WTC11 (cell line): Measurements from ENCODE around the gene ATP2B3. TPM values are rescaled to one million over a fixed set of nuclear protein-coding genes. Genes with fewer than 3 reads are reported as not detected.

Experiments
- ATAC-seq: fragments of 200-7000 bp; cut with Tn5 transposase; 2 replicates; pipeline ENCODE4 v1.10.0; 2021; ENCODE audit warnings: mild to moderate bottlenecking, moderate library complexity
- CTCF ChIA-PET: fragments of 300-600 bp; sonication (Branson Sonifier 250); formaldehyde crosslinking; loops from one replicate; lab custom pipeline; 2021; ENCODE audit warnings: antibody characterized with exemption; lab: Charles Lee
- POLR2A ChIA-PET: fragments of 350-600 bp; sonication (Branson Sonifier 250); formaldehyde crosslinking; loops from one replicate; lab custom pipeline; 2021; ENCODE audit warnings: antibody characterized with exemption; lab: Charles Lee
- DNase-seq: peaks from one replicate; pipeline ENCODE4 v3.0.0; 2021; ENCODE audit warnings: low spot score
- H3K27ac Mint-ChIP-seq: 2 replicates; pipeline ENCODE4 v1.8.0; 2021; ENCODE audit warnings: mixed read lengths
- H3K27me3 Mint-ChIP-seq: 2 replicates; pipeline ENCODE4 v1.8.0; 2021; ENCODE audit warnings: low read depth, mild to moderate bottlenecking, moderate library complexity, mixed read lengths
- H3K36me3 Mint-ChIP-seq: 2 replicates; pipeline ENCODE4 v1.8.0; 2021; ENCODE audit warnings: mixed read lengths
- H3K4me1 Mint-ChIP-seq: 2 replicates; pipeline ENCODE4 v1.8.0; 2022; ENCODE audit warnings: mixed read lengths
- H3K4me3 Mint-ChIP-seq: 2 replicates; pipeline ENCODE4 v1.8.0; 2021; ENCODE audit warnings: mild to moderate bottlenecking, moderate library complexity, mixed read lengths
- H3K9me3 Mint-ChIP-seq: 2 replicates; pipeline ENCODE4 v1.8.0; 2021; ENCODE audit warnings: mixed read lengths
- ARID4B ChIP-seq: sonication (generic); formaldehyde crosslinking; IDR thresholded peaks from 2 replicates; pipeline ENCODE4 v1.8.0; 2023; ENCODE audit warnings: missing genetic modification reagents, mild to moderate bottlenecking, borderline replicate concordance
- CTCF ChIP-seq: fragments of 200-600 bp; IDR thresholded peaks from 2 replicates; pipeline ENCODE4 v1.8.0; 2022; ENCODE audit warnings: antibody characterized with exemption
- E2F4 ChIP-seq: sonication (generic); formaldehyde crosslinking; IDR thresholded peaks from 2 replicates; pipeline ENCODE4 v1.8.1; 2022; ENCODE audit warnings: low read depth, mild to moderate bottlenecking, moderate library complexity, missing genetic modification reagents, borderline replicate concordance
- E2F5 ChIP-seq: sonication (generic); formaldehyde crosslinking; IDR thresholded peaks from 2 replicates; pipeline ENCODE4 v1.8.1; 2022; ENCODE audit warnings: mild to moderate bottlenecking, moderate library complexity, missing genetic modification reagents
- GABPB1 ChIP-seq: sonication (generic); formaldehyde crosslinking; IDR thresholded peaks from 2 replicates; pipeline ENCODE4 v1.8.1; 2023; ENCODE audit warnings: mild to moderate bottlenecking, missing genetic modification reagents
- HMGXB4 ChIP-seq: sonication (generic); formaldehyde crosslinking; IDR thresholded peaks from 2 replicates; pipeline ENCODE4 v1.8.1; 2023; ENCODE audit warnings: mild to moderate bottlenecking, moderate library complexity, missing genetic modification reagents
- NFE2L1 ChIP-seq: sonication (generic); formaldehyde crosslinking; IDR thresholded peaks from 2 replicates; pipeline ENCODE4 v1.8.1; 2023; ENCODE audit warnings: missing genetic modification reagents
- NR3C1 ChIP-seq: sonication (generic); formaldehyde crosslinking; conservative IDR thresholded peaks from 2 replicates; pipeline ENCODE4 v1.8.1; 2023; ENCODE audit warnings: low read depth, mild to moderate bottlenecking, missing genetic modification reagents
- STAT6 ChIP-seq: sonication (generic); formaldehyde crosslinking; conservative IDR thresholded peaks from 2 replicates; pipeline ENCODE4 v1.8.1; 2023; ENCODE audit warnings: mild to moderate bottlenecking, low read depth, missing genetic modification reagents, moderate library complexity
- USF2 ChIP-seq: sonication (generic); formaldehyde crosslinking; IDR thresholded peaks from 2 replicates; pipeline ENCODE4 v1.8.1; 2023; ENCODE audit warnings: mild to moderate bottlenecking, missing genetic modification reagents, moderate library complexity
- ZNF425 ChIP-seq: fragments of 250-450 bp; sonication (Bioruptor Pico); conservative IDR thresholded peaks from 2 replicates; pipeline ENCODE4 v1.9.0; 2021; ENCODE audit warnings: mild to moderate bottlenecking
- ZNF512 ChIP-seq: sonication (generic); formaldehyde crosslinking; IDR thresholded peaks from 2 replicates; pipeline ENCODE4 v1.8.1; 2022; ENCODE audit warnings: missing genetic modification reagents, borderline replicate concordance
- total RNA-seq: library from RNA; stranded (reverse); gene quantifications from 3 replicates; pipeline ENCODE4 v1.2.3, GENCODE V29; 2021

The ATP2B3 gene
- total RNA-seq, 1 experiment from 2014 or later: 0.28 TPM

GRCh38 chrX:153495903-153496589 is 21.4 kb upstream of the ATP2B3 start:
- POLR2A ChIA-PET: no interaction called here
- H3K4me3 Mint-ChIP-seq: no peak overlapping the region
- no peak for DNase-seq
- TF ChIP-seq STAT6 (CRISPR knock-in tag) (no peak), ZNF425 (CRISPR knock-in tag) (no peak), E2F5 (CRISPR knock-in tag) (no peak), E2F4 (CRISPR knock-in tag) (no peak), ARID4B (CRISPR knock-in tag) (no peak), CTCF (no peak), HMGXB4 (CRISPR knock-in tag) (no peak), USF2 (CRISPR knock-in tag) (no peak), GABPB1 (CRISPR knock-in tag) (no peak), ZNF512 (CRISPR knock-in tag) (no peak), NFE2L1 (CRISPR knock-in tag) (no peak), NR3C1 (CRISPR knock-in tag) (no peak)

More at GRCh38 chrX:153495903-153496589, 21.4 kb upstream of the ATP2B3 start:
- Mint-ChIP-seq H3K36me3 (no peaks in the 10 kb centered on the region), H3K27ac (no peak overlapping the region), H3K9me3 (peaks cover 6% of the 10 kb centered on the region; the same call in 1 of the 2 replicates), H3K4me1 (peaks cover 8% of the 10 kb centered on the region; the same call in 1 of the 2 replicates), H3K27me3 (no peaks in the 10 kb centered on the region)
- no peak for ATAC-seq
- CTCF ChIA-PET: interaction anchor here (1.0 to 2.0 kb wide), 5 partner anchors 11 to 39 kb away, joined by 3 to 10 read pairs (median 5); no protein-coding TSS in a partner anchor
